Measurements from ENCODE around the gene SULT2A1. TPM values are rescaled to one million over a fixed set of nuclear protein-coding genes. Genes with fewer than 3 reads are reported as not detected.

SULT2A1 gene
- total RNA-seq, 1 donor from 2014 or later = 1.7 TPM

Other genes with a start within 250 kb of the SULT2A1 start
- gene EHD2, start 172.9 kb downstream of the SULT2A1 start, total RNA-seq = 125 TPM
- gene NOP53, start 140.8 kb downstream of the SULT2A1 start, total RNA-seq = 517 TPM
- 442 TPM for gene SELENOW, start 107.6 kb downstream of the SULT2A1 start, total RNA-seq
- not detected for gene TPRX1, start 81.8 kb downstream of the SULT2A1 start, total RNA-seq
- gene CRX, start 64.4 kb downstream of the SULT2A1 start, total RNA-seq = not detected
- not detected for gene TPRX2, start 27.1 kb downstream of the SULT2A1 start, total RNA-seq
- not detected for gene BSPH1, start 105.9 kb upstream of the SULT2A1 start, total RNA-seq
- gene ELSPBP1, start 108.3 kb upstream of the SULT2A1 start, total RNA-seq = not detected
- gene CABP5, start 157.8 kb upstream of the SULT2A1 start, total RNA-seq = not detected
- 7.1 TPM for gene PLA2G4C, start 224.5 kb upstream of the SULT2A1 start, total RNA-seq